ENCODE measurements around the gene FGF9. TPM values are rescaled to one million over a fixed set of nuclear protein-coding genes. Genes with fewer than 3 reads are reported as not detected.

FGF9 gene
- total RNA-seq, 1 experiment from 2014 or later: 0.26 TPM

- no peak for TF ChIP-seq ELF4 (CRISPR knock-in tag; IDR thresholded peaks at IDR 0.05; ENCODE audit: low read depth)
- TF ChIP-seq USF2 (CRISPR knock-in tag; IDR thresholded peaks at IDR 0.05): no peak
- TF ChIP-seq ATF6 (CRISPR knock-in tag; IDR thresholded peaks at IDR 0.05): no peak
- TF ChIP-seq TEAD4 (CRISPR knock-in tag; IDR thresholded peaks at IDR 0.05): no peak
- no peak for TF ChIP-seq PRDM15 (CRISPR knock-in tag; IDR thresholded peaks at IDR 0.05)
Measured at GRCh38 chr13:21695546-21695945, 24.7 kb downstream of the FGF9 start (continued).

GRCh38 chr13:21696865-21697448, 26.1 kb downstream of the FGF9 start:
- H3K9me3 Mint-ChIP-seq: no peaks in the 10 kb centered on the region
- TF ChIP-seq ZNF532 (CRISPR knock-in tag; IDR thresholded peaks at IDR 0.05; ENCODE audit: borderline replicate concordance) (no peak), GABPB1 (CRISPR knock-in tag; IDR thresholded peaks at IDR 0.05) (peak; percentile 39; the same call in 1 of the 2 replicates), MXD4 (CRISPR knock-in tag; IDR thresholded peaks at IDR 0.05; ENCODE audit: borderline replicate concordance) (no peak), ZNF423 (CRISPR knock-in tag; IDR thresholded peaks at IDR 0.05) (no peak), ZMAT4 (CRISPR knock-in tag; IDR thresholded peaks at IDR 0.05) (no peak), AFF4 (CRISPR knock-in tag; IDR thresholded peaks at IDR 0.05; ENCODE audit: borderline replicate concordance) (no peak), ARID4B (CRISPR knock-in tag; IDR thresholded peaks at IDR 0.05; ENCODE audit: borderline replicate concordance) (no peak)
- H3K36me3 Mint-ChIP-seq: no peaks in the 10 kb centered on the region
- ATAC-seq (no peak), DNase-seq (ENCODE audit: low spot score) (no peak)
- CTCF ChIA-PET: interaction anchor here (2.1 kb wide), 1 partner anchor 59 kb away, joined by 10 read pairs; no protein-coding TSS in a partner anchor
- no peak overlapping the region for H3K27ac Mint-ChIP-seq
- H3K4me1 Mint-ChIP-seq: peaks cover 34% of the 10 kb centered on the region
- H3K27me3 Mint-ChIP-seq (ENCODE audit: low read depth): no peaks in the 10 kb centered on the region
- no peak overlapping the region for H3K4me3 Mint-ChIP-seq
- POLR2A ChIA-PET: no interaction called here
